RWPE1 (cell line): ENCODE measurements around the gene GNA12.

Experiments used
- CTCF ChIA-PET: fragments of 350-600 bp; sonication (Branson Sonifier 250); formaldehyde crosslinking; extraction: SDS; loops from one replicate; lab custom pipeline; 2021; lab: Yijun Ruan, JAX
- POLR2A ChIA-PET: fragments of 400-600 bp; formaldehyde crosslinking; extraction: SDS; loops from one replicate; lab custom pipeline; 2020; ENCODE audit warnings: antibody characterized with exemption; ENCODE audit not compliant: low non-redundant PET; lab: Yijun Ruan, JAX
- DNase-seq: peaks from one replicate; pipeline ENCODE4 v3.0.0; 2012; ENCODE audit warnings: low spot score
- H3K27ac ChIP-seq: fragments of 450-650 bp; 2 replicates; pipeline ENCODE4 v1.5.1; 2017
- TF ChIP-seq, protein P1 (sequence below): fragments of 450-650 bp; conservative IDR thresholded peaks from 2 replicates; pipeline ENCODE4 v1.5.1; 2017; ENCODE audit warnings: low read depth, mild to moderate bottlenecking

The GNA12 gene, protein sequence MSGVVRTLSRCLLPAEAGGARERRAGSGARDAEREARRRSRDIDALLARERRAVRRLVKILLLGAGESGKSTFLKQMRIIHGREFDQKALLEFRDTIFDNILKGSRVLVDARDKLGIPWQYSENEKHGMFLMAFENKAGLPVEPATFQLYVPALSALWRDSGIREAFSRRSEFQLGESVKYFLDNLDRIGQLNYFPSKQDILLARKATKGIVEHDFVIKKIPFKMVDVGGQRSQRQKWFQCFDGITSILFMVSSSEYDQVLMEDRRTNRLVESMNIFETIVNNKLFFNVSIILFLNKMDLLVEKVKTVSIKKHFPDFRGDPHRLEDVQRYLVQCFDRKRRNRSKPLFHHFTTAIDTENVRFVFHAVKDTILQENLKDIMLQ

DNA sequence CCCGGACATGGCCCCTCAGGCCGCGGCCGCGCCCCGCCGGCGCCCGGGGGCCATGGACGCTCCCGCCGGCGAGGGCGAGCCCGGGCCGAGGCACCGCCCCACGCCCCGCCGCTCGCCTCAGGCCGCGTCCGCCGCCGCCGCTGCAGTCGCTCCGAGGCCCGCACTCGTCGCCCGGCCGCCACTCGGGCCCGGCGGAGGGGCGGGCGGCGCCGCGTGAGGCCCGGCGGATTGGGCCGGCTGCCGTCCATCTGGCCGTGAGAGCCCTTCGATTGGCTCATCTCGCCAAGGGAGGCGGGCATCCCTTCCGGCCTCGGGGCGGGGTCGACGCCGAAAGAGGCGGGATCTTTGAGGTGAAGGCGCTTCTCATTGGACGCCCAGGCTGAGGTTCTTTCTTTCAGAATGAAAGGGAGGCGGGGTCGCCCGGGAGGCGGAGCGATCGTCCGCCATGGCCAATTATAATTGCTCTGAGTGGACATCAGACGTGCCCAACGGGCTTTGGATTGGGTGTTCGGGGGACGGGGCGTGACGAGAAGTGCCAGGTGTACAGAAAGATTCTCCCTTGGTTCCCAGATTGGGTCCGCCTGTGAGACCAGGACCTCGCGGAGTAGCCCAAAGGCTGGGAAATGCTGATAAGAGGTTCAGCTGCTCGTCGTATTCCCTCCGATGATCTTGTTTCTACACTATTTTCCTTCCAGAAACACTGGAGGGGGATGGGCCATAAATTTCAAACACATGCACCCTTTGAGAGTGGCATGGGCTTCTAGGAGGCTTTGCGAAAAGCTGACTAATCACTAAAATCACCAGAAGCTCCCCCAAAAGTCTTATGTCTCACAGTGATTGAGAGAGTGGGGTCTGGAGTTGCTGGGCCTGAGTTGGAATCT lies at the start of gene GNA12:
Gene GNA12, minus strand, starts transcription at position 156 of the 881 bp plus-strand sequence. Its CDS starts 147 bp downstream, at position 9.
- CTCF ChIA-PET: no interaction called here
- peak; percentile 100 for DNase-seq
- TF ChIP-seq, protein P1, sequence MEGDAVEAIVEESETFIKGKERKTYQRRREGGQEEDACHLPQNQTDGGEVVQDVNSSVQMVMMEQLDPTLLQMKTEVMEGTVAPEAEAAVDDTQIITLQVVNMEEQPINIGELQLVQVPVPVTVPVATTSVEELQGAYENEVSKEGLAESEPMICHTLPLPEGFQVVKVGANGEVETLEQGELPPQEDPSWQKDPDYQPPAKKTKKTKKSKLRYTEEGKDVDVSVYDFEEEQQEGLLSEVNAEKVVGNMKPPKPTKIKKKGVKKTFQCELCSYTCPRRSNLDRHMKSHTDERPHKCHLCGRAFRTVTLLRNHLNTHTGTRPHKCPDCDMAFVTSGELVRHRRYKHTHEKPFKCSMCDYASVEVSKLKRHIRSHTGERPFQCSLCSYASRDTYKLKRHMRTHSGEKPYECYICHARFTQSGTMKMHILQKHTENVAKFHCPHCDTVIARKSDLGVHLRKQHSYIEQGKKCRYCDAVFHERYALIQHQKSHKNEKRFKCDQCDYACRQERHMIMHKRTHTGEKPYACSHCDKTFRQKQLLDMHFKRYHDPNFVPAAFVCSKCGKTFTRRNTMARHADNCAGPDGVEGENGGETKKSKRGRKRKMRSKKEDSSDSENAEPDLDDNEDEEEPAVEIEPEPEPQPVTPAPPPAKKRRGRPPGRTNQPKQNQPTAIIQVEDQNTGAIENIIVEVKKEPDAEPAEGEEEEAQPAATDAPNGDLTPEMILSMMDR: no peak
- POLR2A ChIA-PET: interaction anchor here (0.6 kb wide), 1 partner anchor 20 kb away, joined by 3 read pairs; no protein-coding TSS in a partner anchor
- peak within 1 kb of the TSS; percentile 73 for H3K27ac ChIP-seq

DNA sequence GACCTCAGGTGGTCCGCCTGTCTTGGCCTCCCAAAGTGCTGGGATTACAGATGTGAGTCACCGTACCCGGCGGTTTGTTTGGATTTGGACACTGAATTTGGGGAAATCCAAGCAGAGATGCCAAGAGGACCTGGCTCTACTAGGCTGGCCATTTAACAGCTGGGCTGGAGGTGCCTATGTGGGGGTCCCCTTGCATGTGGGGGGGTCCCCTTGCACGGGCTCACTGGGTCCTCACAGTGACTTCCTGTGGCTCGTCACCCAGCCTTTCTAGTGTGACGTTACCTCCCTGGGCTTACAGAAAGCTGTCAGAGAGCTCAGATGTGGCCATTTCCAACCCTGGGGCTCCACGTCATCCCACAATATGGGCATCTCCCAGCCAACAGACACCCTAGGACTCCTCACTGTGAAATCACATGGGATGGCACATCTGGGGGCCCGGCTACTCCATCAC lies 49.3 kb upstream of the GNA12 start:
- H3K27ac ChIP-seq: no peak overlapping the region
- POLR2A ChIA-PET: interaction anchor here (0.6 kb wide), 2 partner anchors 86 to 170 kb away, joined by 3 to 6 read pairs; no protein-coding TSS in a partner anchor
- no peak for DNase-seq
- TF ChIP-seq, protein P1: no peak
- CTCF ChIA-PET: interaction anchor here (1.6 kb wide), 1 partner anchor 11 kb away, joined by 3 read pairs; no protein-coding TSS in a partner anchor

DNA sequence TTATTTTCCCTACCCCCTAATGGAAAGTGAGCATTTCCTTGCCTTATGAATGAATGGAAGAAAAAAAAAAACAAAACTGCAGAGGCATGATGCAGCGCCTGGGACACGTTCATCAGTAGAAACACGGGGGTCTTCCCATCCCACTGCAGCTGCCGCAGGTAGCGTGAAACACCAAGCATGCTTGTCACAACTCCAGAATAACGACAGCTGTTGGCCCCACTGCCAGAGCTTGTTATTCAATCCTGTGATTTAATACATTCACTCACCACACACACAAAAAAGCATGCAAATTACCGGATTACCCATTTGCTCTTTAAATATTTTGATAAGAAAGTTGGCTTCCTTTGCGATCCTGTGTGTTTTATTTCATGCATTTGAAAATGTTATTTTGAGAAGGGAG lies 48.4 kb upstream of the GNA12 start:
- no peak overlapping the region for H3K27ac ChIP-seq
- no peak for DNase-seq
- TF ChIP-seq, protein P1: no peak
- CTCF ChIA-PET: interaction anchor here (0.6 to 1.6 kb wide), 2 partner anchors 10 to 151 kb away, joined by 3 read pairs; no protein-coding TSS in a partner anchor
- POLR2A ChIA-PET: no interaction called here

DNA sequence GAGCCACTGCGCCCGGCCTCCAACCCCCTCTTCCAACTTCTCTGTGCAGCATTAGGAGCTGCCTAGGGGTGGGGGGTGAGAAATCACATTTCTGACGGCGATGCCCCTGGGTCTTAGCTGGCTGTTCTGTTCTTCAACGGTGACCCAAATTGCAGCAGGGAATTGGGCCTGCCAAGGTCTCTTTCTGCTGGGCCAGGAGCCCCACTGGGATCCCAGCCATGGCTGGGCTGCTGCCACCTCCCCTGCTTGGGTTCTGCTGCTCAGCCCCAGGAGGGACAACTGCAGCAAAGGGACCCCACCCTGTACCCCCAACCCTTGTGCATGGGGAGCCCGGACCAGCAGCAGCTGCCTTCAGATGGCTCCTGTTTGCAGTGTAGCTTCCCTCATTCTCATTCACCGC lies 43.7 kb upstream of the GNA12 start:
- ChIA-PET POLR2A (no interaction called here), CTCF (interaction anchor here (0.5 to 1.3 kb wide), 8 partner anchors 27 to 1776 kb away, joined by 3 to 6 read pairs (median 3); no protein-coding TSS in a partner anchor)
- no peak for DNase-seq
- TF ChIP-seq, protein P1: no peak
- H3K27ac ChIP-seq: no peak overlapping the region

DNA sequence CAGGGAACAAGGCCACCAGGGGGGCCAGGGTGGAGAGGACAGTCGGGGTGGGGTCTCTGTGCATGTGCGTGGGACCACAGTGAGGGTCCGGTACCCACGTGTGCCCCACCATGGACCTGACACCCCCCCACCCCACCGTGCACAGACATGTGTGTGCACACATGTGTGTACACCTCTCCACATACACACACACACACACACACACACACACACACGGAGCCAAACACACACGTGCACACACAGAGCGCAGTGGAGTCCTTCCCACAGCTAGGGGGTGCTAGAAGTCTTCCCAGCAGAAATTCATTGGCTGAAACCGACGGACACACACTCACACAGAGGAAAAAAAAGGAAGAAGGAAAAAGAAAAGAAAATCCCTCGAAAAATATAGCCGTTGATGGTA lies 42.8 kb upstream of the GNA12 start:
- ChIA-PET CTCF (interaction anchor here (0.5 to 1.3 kb wide), 9 partner anchors 10 to 403 kb away, joined by 3 to 8 read pairs (median 4); no protein-coding TSS in a partner anchor), POLR2A (no interaction called here)
- H3K27ac ChIP-seq: no peak overlapping the region
- TF ChIP-seq, protein P1: peak; percentile 81
- peak; percentile 78 for DNase-seq

DNA sequence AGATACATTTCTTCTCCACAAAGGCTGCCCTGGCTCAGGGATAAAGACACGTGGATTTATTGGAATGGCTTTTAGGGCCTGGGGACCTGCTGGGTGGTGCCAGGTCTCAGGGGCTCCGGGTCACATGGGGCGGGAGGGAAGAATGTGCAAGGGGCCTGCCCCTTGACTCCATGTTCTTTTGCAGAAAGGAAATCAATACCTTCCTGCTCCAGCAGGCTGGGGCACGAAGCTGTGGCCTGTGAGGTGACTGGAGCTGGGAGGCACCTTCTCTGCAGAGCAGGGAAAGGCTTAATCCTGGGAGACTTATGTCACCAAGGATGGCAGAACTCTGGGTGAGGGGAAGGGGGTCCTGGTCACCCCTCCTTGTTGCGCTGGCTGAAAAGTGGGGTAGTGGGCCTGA lies 42.3 kb upstream of the GNA12 start:
- POLR2A ChIA-PET: no interaction called here
- no peak for DNase-seq
- no peak overlapping the region for H3K27ac ChIP-seq
- TF ChIP-seq, protein P1: no peak
- CTCF ChIA-PET: interaction anchor here (0.5 to 1.3 kb wide), 8 partner anchors 9 to 403 kb away, joined by 3 to 8 read pairs (median 5); no protein-coding TSS in a partner anchor
